Bronchial epithelial cell (primary cell): ENCODE measurements around the gene STXBP6. TPM values are rescaled to one million over a fixed set of nuclear protein-coding genes. Genes with fewer than 3 reads are reported as not detected.

Source experiments
- DNase-seq: peaks from one replicate; pipeline ENCODE4 v3.0.0-alpha.2; 2010; ENCODE audit warnings: low read depth
- FAIRE-seq: peaks from 2 replicates; lab custom pipeline; 2011; peaks lifted over from hg19 to GRCh38; lab: Jason Lieb, UNC
- H3K27me3 ChIP-seq: 2 replicates; pipeline ENCODE4 v1.5.1; 2011; ENCODE audit warnings: low read length; ENCODE audit not compliant: control insufficient read depth, insufficient read depth
- H3K36me3 ChIP-seq: 2 replicates; pipeline ENCODE4 v1.5.1; 2011; ENCODE audit warnings: low read length; ENCODE audit not compliant: control insufficient read depth, insufficient read depth
- H3K4me3 ChIP-seq: 2 replicates; pipeline ENCODE4 v1.5.1; 2011; ENCODE audit warnings: mild to moderate bottlenecking, low read depth, low read length, control low read depth
- total RNA-seq: library from RNA; depleted of rRNA; stranded (reverse); fragments of >200 nt; gene quantifications from 2 replicates; pipeline ENCODE4 v1.2.1, GENCODE V29; 2014
- TF ChIP-seq, protein P1 (sequence below): IDR thresholded peaks from 2 replicates; pipeline ENCODE4 v1.5.1; 2011; ENCODE audit warnings: mild to moderate bottlenecking, moderate library complexity, low read length, control low read depth, inconsistent platforms; ENCODE audit not compliant: insufficient read depth, severe bottlenecking

Gene STXBP6
- total RNA-seq, 1 donor from 2014 or later, result not detected

DNA sequence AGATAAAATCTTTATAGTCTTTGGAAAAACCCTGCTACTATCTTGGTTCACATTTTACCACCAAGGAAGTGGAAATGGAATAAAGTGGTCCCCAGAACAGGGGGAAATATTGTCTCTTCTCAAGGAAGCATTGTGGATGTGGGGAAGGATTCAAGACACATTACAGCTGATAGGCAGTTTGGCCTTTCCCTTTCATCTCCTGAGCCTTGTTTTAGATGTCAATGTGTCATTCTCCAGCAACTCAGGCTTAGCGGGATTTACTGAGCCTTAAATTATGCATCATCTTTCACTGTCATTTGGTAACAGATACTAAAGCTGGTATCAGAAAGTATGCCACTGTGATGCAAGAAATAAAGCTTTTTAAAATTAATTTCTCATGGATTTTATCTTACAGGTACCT, 136.2 kb downstream of the STXBP6 start:
- Histone ChIP-seq H3K4me3 (no peak overlapping the region), H3K27me3 (no peaks in the 10 kb centered on the region), H3K36me3 (no peaks in the 10 kb centered on the region)
- no peak for FAIRE-seq
- TF ChIP-seq, protein P1, sequence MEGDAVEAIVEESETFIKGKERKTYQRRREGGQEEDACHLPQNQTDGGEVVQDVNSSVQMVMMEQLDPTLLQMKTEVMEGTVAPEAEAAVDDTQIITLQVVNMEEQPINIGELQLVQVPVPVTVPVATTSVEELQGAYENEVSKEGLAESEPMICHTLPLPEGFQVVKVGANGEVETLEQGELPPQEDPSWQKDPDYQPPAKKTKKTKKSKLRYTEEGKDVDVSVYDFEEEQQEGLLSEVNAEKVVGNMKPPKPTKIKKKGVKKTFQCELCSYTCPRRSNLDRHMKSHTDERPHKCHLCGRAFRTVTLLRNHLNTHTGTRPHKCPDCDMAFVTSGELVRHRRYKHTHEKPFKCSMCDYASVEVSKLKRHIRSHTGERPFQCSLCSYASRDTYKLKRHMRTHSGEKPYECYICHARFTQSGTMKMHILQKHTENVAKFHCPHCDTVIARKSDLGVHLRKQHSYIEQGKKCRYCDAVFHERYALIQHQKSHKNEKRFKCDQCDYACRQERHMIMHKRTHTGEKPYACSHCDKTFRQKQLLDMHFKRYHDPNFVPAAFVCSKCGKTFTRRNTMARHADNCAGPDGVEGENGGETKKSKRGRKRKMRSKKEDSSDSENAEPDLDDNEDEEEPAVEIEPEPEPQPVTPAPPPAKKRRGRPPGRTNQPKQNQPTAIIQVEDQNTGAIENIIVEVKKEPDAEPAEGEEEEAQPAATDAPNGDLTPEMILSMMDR, result no peak
- no peak for DNase-seq

DNA sequence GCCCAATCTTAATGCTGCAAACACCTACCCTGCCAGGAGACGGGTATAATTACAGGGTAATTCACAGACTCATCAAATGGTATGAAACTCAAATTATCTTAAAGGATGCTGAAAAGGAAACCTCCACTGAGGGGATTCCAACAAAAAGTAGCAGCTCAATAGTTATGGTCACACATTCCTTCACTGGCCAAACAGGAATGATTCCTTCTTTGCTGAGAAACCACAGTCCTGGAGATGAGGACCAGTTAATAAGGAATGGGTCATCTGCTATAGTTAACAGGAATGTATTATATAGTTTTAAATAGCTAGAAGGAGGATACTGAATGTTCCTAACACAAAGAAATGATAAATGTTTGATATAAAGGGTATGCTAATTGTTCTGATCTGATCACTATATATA, 136.9 kb downstream of the STXBP6 start:
- DNase-seq (no peak), FAIRE-seq (no peak)
- TF ChIP-seq, protein P1, result no peak
- no peaks in the 10 kb centered on the region for H3K36me3 ChIP-seq
- H3K4me3 ChIP-seq, result no peak overlapping the region
- H3K27me3 ChIP-seq, result no peaks in the 10 kb centered on the region

DNA sequence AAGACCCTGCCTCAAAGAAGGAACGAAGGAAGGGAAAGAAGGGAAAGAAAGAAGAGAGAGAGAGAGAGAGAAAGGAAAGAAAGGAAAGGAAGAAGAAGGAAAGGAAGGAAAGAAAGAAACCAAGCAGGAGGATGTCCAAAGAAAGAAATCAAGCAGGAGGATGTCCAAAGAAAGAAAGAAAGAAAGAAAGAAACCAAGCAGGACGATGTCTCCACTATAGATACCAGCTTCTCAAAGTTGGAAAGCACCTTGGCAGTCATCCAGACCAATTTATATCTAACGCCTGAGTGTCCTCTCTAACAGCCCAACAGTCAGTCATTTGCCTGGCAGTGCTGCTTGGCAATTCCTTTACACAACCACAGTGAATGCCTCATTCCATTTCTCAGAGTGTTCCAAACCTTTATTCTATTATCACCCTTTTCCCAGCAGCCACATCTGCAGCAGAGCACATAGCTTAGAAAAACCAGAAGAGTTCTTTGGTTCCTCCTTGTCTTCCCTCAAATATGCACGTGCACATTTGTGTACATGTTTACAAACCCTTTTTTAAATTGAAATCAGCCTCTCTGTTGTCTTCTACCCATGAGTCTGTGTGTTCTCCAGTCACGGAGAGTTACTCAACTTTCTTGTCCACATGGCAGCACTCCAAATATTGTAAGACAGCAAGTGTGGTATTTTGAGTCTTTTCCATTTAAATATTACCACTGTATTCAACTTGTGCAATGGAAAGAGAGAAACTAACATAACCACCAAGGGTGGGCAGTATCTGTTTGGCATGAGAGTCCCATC, 138.4 kb downstream of the STXBP6 start:
- no peak for FAIRE-seq
- DNase-seq, result peak; percentile 10
- no peaks in the 10 kb centered on the region for H3K36me3 ChIP-seq
- TF ChIP-seq, protein P1, result no peak
- no peak overlapping the region for H3K4me3 ChIP-seq
- H3K27me3 ChIP-seq, result no peaks in the 10 kb centered on the region

DNA sequence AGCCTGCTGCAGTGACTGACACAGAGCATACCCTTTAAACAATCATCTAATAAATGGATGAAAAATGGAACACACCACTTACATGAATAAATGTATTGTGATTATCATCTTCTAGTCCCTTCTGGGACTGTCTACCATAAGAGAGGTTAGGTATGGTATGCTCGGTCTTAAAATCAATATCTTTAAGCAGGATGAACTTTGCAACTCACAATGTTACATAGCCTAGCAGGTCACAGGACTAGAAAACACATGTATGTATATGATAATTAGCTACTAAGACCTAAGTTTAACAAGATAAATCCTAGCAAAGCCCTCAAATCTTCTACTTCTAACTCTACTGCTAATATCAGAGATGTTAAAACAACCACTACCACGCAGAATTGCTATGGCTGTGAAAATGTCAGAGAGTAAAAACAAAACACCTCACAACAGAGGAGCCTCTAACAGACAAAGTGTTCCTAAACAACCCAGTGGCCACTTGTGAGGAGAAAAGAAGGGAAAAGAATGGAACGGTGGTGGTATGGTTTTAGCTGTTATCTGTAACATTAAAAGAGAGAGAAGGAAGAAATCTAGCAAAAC, 139.4 kb downstream of the STXBP6 start:
- H3K27me3 ChIP-seq, result no peaks in the 10 kb centered on the region
- TF ChIP-seq, protein P1, result no peak
- DNase-seq (no peak), FAIRE-seq (no peak)
- no peak overlapping the region for H3K4me3 ChIP-seq
- no peaks in the 10 kb centered on the region for H3K36me3 ChIP-seq

DNA sequence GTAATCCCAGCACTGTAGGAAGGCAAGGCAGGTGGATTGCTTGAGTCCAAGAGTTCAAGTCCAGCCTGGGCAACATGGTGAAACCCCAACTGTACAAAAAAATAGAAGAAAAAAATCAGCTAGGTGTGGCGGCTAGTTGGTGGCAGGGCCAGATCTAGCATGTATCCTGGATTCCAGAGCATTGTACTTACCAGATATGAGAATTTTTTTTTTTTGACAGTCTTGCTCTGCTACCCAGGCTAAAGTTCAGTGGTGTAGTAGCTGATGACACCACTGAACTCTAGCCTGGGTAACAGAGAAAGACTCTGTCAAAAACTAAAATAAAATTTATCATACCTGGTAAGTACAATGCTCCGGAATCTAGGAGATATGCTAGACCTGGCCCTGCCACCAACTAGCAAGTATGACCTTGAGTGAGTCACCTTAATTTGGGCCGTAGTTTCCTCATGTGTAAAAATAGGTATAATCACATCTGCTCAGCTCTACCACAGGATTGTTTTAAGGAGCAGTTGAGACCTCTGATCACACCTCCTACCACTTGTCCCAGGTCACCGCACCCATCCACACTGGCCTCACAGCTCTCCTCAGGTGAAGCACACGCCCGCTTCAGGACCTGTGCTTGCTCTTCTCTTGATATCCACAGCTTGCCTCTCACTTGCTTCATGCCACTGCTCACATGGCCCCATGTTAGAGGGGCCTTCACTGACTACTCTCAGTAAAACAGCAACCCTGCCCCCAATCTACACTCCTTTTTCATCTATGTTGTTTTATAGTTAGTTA, 140.2 kb downstream of the STXBP6 start:
- FAIRE-seq, result no peak
- Histone ChIP-seq H3K27me3 (no peaks in the 10 kb centered on the region), H3K36me3 (no peaks in the 10 kb centered on the region), H3K4me3 (no peak overlapping the region)
- no peak for DNase-seq
- TF ChIP-seq, protein P1, result no peak
